GM23248 (cell line): ENCODE data around the gene KCNK18.

ENCODE experiments used
- EZH2 ChIP-seq: fragments of 200-600 bp; sonication (generic); IDR thresholded peaks from 2 replicates; pipeline ENCODE4 v1.6.1; 2018; ENCODE audit warnings: antibody characterized with exemption, mild to moderate bottlenecking; ENCODE audit not compliant: insufficient read depth, poor library complexity, severe bottlenecking
- EZH2phosphoT487 ChIP-seq: fragments of 200-600 bp; sonication (generic); IDR thresholded peaks from 2 replicates; pipeline ENCODE4 v1.6.1; 2018; ENCODE audit warnings: antibody characterized with exemption, moderate library complexity, mild to moderate bottlenecking, low read depth; ENCODE audit not compliant: insufficient read depth

DNA sequence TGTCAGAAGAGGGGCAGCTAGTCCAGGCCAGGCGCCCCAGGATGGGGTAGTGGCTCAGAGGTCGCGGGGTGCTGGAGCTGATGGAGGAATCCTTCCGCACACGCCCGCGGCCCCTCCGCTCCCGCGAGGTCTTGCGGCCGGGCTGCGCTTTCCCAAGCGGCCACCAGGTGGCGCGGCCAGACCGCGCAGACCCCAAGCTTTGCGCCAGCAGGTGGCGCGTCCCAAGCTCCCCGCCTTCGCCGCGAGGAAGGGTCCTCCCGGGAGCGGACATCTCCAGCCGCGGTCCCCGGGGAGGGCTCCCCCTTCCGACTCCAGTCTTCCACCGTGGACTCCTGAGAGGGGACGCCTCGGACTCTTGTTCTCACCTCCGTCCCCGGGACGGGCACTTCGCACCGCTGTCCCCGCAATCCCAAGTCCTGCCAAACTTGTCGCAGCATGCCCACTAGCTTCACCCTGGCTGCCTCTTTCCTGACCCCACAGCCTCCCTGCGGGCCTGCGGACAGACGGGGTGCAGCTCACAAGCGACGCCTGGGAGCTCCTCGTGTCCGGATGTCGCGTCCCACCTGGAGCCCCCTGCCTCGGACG is 19.4 kb downstream of the KCNK18 start:
- no peak for TF ChIP-seq EZH2phosphoT487
- TF ChIP-seq EZH2: no peak
